Astrocyte of the cerebellum (primary cell): ENCODE results near the gene POR.

Source experiments
- DNase-seq: peaks from one replicate; pipeline ENCODE4 v3.0.0-alpha.2; 2011; ENCODE audit warnings: low read depth
- H3K4me3 ChIP-seq: 2 replicates; pipeline ENCODE4 v1.5.1; 2011; ENCODE audit warnings: mild to moderate bottlenecking, low read depth, low read length, moderate library complexity
- in situ Hi-C: cut with HindIII; loops from 2 replicates; pipeline ENCODE4 v1.10.0; 2017; ENCODE audit warnings: low sequenced_read_pairs
- TF ChIP-seq, protein P1 (sequence below): IDR thresholded peaks from 2 replicates; pipeline ENCODE4 v1.5.1; 2012; ENCODE audit warnings: low read length, low read depth, moderate library complexity, mild to moderate bottlenecking; ENCODE audit errors: missing control alignments

Gene POR

DNA sequence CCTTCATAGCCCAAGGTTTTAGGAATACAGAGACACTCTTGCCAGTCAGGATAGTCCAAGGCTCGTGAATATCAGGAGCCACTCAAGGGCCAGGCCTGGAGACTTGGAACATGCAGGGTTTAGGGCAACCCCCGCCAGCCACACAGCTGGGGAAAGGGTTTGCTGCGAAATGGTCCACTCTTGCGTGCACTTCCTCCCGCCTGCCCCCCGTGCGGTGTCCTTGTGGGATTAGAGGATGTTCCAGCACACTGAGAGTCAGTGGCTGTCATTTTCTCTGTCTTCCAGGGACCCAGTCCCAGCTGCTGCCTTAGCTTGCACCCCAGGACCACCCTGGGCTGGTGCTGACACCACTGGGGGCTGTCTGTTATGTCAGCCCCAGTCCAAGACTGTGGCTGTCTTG lies 38.5 kb downstream of the POR start:
- no peak overlapping the region for H3K4me3 ChIP-seq
- no peak for DNase-seq
- TF ChIP-seq, protein P1, sequence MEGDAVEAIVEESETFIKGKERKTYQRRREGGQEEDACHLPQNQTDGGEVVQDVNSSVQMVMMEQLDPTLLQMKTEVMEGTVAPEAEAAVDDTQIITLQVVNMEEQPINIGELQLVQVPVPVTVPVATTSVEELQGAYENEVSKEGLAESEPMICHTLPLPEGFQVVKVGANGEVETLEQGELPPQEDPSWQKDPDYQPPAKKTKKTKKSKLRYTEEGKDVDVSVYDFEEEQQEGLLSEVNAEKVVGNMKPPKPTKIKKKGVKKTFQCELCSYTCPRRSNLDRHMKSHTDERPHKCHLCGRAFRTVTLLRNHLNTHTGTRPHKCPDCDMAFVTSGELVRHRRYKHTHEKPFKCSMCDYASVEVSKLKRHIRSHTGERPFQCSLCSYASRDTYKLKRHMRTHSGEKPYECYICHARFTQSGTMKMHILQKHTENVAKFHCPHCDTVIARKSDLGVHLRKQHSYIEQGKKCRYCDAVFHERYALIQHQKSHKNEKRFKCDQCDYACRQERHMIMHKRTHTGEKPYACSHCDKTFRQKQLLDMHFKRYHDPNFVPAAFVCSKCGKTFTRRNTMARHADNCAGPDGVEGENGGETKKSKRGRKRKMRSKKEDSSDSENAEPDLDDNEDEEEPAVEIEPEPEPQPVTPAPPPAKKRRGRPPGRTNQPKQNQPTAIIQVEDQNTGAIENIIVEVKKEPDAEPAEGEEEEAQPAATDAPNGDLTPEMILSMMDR = no peak
- in situ Hi-C loops = no loop called here

DNA sequence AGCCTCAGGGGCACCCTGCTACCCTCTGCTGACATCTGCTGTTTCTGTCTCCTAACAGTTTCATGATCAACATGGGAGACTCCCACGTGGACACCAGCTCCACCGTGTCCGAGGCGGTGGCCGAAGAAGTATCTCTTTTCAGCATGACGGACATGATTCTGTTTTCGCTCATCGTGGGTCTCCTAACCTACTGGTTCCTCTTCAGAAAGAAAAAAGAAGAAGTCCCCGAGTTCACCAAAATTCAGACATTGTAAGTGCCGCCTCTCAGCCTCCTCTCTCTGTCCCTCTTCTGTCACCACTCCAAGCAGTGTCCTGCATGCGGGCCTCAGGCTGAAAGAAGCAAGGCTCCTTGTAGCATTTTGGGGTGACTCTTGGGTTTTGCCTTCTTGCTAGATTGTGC lies 39.0 kb downstream of the POR start:
- H3K4me3 ChIP-seq = no peak overlapping the region
- no peak for DNase-seq
- in situ Hi-C loops = no loop called here
- TF ChIP-seq, protein P1 = no peak

- in situ Hi-C loops = no loop called here
- DNase-seq = no peak
- TF ChIP-seq, protein P1 = no peak
- H3K4me3 ChIP-seq = no peak overlapping the region
Measured at GRCh38 chr7:75955331-75955955, 40.5 kb downstream of the POR start.

- TF ChIP-seq, protein P1 = no peak
- no peak for DNase-seq
- no peak overlapping the region for H3K4me3 ChIP-seq
- in situ Hi-C loops = no loop called here
Measured at GRCh38 chr7:75957021-75957736, 42.2 kb downstream of the POR start.

- in situ Hi-C loops = no loop called here
- TF ChIP-seq, protein P1 = no peak
- DNase-seq = no peak
- H3K4me3 ChIP-seq = no peak overlapping the region
Measured at GRCh38 chr7:75958802-75959543, 44.0 kb downstream of the POR start.

DNA sequence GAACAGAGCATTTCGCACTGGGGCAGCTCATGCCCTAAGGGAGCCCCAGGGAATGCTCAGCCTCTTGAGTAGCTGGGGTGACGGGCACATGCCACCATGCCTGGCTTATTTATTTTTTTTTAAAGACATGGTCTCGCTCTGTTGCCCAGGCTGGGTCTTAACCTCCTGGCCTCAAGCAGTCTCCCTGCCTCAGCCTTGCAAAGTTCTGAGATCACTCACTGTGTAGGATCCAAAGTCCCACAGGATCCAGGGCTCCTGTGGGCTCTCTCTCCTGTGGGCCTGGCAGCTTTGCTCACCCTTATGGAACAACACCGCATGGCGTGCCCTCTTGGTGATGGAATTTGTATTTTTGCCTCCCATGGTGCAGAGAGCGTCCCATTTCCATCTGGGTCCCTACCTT lies 45.4 kb downstream of the POR start:
- TF ChIP-seq, protein P1 = no peak
- DNase-seq = no peak
- in situ Hi-C loops = loop anchor here (5.0 kb wide), 1 partner anchor 53 kb away; no protein-coding TSS in a partner anchor
- H3K4me3 ChIP-seq = no peak overlapping the region
